ENCODE results near the gene BRINP3.

The BRINP3 gene

DNA sequence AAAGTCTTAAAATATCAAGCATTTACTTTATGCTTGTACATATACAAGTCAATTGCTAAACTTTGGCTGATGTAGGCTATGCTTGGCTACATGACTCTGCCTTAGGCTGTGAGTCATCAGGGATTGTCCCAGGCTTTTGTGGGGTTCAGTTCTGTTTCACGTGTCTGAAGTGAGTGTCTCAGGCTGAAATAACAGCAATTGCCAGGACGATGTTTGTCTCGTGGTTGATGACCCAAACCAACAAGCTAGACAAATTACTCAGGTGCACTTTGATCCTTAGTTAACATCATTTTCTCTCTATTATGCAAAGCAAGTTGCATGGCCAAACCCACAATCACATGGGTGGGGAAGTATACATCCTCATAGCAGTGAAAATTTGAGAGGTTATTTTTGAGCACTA, 410.1 kb downstream of the BRINP3 start:
- no peak for DNase-seq (ENCODE audit: extremely low read depth, insufficient read length)

GRCh38 chr1:190066011-190066410, 411.7 kb downstream of the BRINP3 start:
- Histone ChIP-seq H3K4me3 (replicated peaks; ENCODE audit: low read depth, low read length) (no peak overlapping the region), H3K36me3 (ENCODE audit: control insufficient read depth, insufficient read depth, low read length) (no peaks in the 10 kb centered on the region), H3K27me3 (replicated peaks; ENCODE audit: control insufficient read depth, insufficient read depth, low read length) (no peaks in the 10 kb centered on the region)
- TF ChIP-seq CTCF (IDR thresholded peaks at IDR 0.05; ENCODE audit: insufficient read depth, low read length, poor library complexity, severe bottlenecking) = no peak
- DNase-seq (ENCODE audit: extremely low read depth, insufficient read length) = no peak

More for the DNA sequence above, 410.1 kb downstream of the BRINP3 start:
- TF ChIP-seq CTCF (IDR thresholded peaks at IDR 0.05; ENCODE audit: insufficient read depth, low read length, poor library complexity, severe bottlenecking) = no peak
- no peaks in the 10 kb centered on the region for H3K36me3 ChIP-seq (ENCODE audit: control insufficient read depth, insufficient read depth, low read length)
- no peaks in the 10 kb centered on the region for H3K27me3 ChIP-seq (replicated peaks; ENCODE audit: control insufficient read depth, insufficient read depth, low read length)
- H3K4me3 ChIP-seq (replicated peaks; ENCODE audit: low read depth, low read length) = no peak overlapping the region

GRCh38 chr1:190049314-190049713, 428.4 kb downstream of the BRINP3 start:
- no peak for DNase-seq (ENCODE audit: extremely low read depth, insufficient read length)
- H3K36me3 ChIP-seq (ENCODE audit: control insufficient read depth, insufficient read depth, low read length) = no peaks in the 10 kb centered on the region
- no peaks in the 10 kb centered on the region for H3K27me3 ChIP-seq (replicated peaks; ENCODE audit: control insufficient read depth, insufficient read depth, low read length)
- H3K4me3 ChIP-seq (replicated peaks; ENCODE audit: low read depth, low read length) = no peak overlapping the region
- TF ChIP-seq CTCF (IDR thresholded peaks at IDR 0.05; ENCODE audit: insufficient read depth, low read length, poor library complexity, severe bottlenecking) = no peak
